Neuronal stem cell (in vitro differentiated cells): ENCODE data around the gene CARS2.
"Not testable (repeated sequence)": the region's sequence is repeated elsewhere in the genome, so short reads cannot be mapped to it uniquely, and the experiment has no call there.

Experiments used
- DNase-seq: peaks from one replicate; pipeline ENCODE4 v3.0.0-alpha.2; 2013; ENCODE audit warnings: low spot score
- H2AFZ ChIP-seq: one replicate; pipeline ENCODE4 v1.6.1; 2013; ENCODE audit warnings: mild to moderate bottlenecking, low read length, inconsistent platforms
- H2AK5ac ChIP-seq: 2 replicates; pipeline ENCODE4 v1.6.1; 2013; ENCODE audit warnings: low read depth, mild to moderate bottlenecking, inconsistent platforms, low read length, moderate library complexity, mixed read lengths
- H2BK120ac ChIP-seq: 2 replicates; pipeline ENCODE4 v1.6.1; 2013; ENCODE audit warnings: low read depth, mild to moderate bottlenecking, inconsistent platforms, low read length, moderate library complexity, mixed read lengths
- H2BK12ac ChIP-seq: one replicate; pipeline ENCODE4 v1.6.1; 2013; ENCODE audit warnings: low read length, inconsistent platforms
- H2BK15ac ChIP-seq: 2 replicates; pipeline ENCODE4 v1.6.1; 2013; ENCODE audit warnings: mild to moderate bottlenecking, low read length, inconsistent platforms, mixed read lengths
- H2BK5ac ChIP-seq: one replicate; pipeline ENCODE4 v1.6.1; 2013; ENCODE audit warnings: inconsistent platforms, mild to moderate bottlenecking, low read length, moderate library complexity
- H3K14ac ChIP-seq: one replicate; pipeline ENCODE4 v1.6.1; 2013; ENCODE audit warnings: low read length, inconsistent platforms
- H3K18ac ChIP-seq: 2 replicates; pipeline ENCODE4 v1.6.1; 2013; ENCODE audit warnings: low read length, inconsistent platforms
- H3K23ac ChIP-seq: 2 replicates; pipeline ENCODE4 v1.6.1; 2013; ENCODE audit warnings: low read depth, mild to moderate bottlenecking, mixed read lengths, low read length, inconsistent platforms; ENCODE audit not compliant: poor library complexity
- H3K27ac ChIP-seq: replicated peaks from 3 replicates; pipeline ENCODE4 v1.5.1; 2013; ENCODE audit warnings: low read length, inconsistent platforms
- H3K27me3 ChIP-seq, 3 experiments: 2 replicates each; pipeline ENCODE4 v1.6.1; 2013; ENCODE audit warnings: low read length in 3 of 3, mild to moderate bottlenecking in 2 of 3, inconsistent platforms in 1 of 3, low read depth in 1 of 3, mixed read lengths in 1 of 3, moderate library complexity in 1 of 3; ENCODE audit not compliant: control insufficient read depth in 3 of 3, insufficient read depth in 3 of 3
- H3K36me3 ChIP-seq, 2 donors: replicated peaks in 1 of 2; 2 replicates each; pipeline ENCODE4 v1.6.1; 2013; ENCODE audit warnings: low read length in 2 of 2; ENCODE audit not compliant: control insufficient read depth in 2 of 2, insufficient read depth in 2 of 2
- H3K4ac ChIP-seq: 2 replicates; pipeline ENCODE4 v1.6.1; 2013; ENCODE audit warnings: inconsistent platforms, mild to moderate bottlenecking, low read length, moderate library complexity
- H3K4me1 ChIP-seq, 2 donors: 1 replicate in 1 of 2; 2 replicates in 1 of 2; pipeline ENCODE4 v1.6.1; 2013; ENCODE audit warnings: low read length in 2 of 2, low read depth in 1 of 2; ENCODE audit not compliant: control insufficient read depth in 2 of 2, insufficient read depth in 1 of 2
- H3K4me2 ChIP-seq: one replicate; pipeline ENCODE4 v1.6.1; 2013; ENCODE audit warnings: mild to moderate bottlenecking, low read length, inconsistent platforms; ENCODE audit not compliant: insufficient read depth, poor library complexity, severe bottlenecking
- H3K4me3 ChIP-seq, 2 donors: 2 replicates each; pipeline ENCODE4 v1.5.1; 2013; ENCODE audit warnings: low read length in 2 of 2, mild to moderate bottlenecking in 2 of 2, inconsistent platforms in 1 of 2, moderate library complexity in 1 of 2
- H3K79me1 ChIP-seq: one replicate; pipeline ENCODE4 v1.6.1; 2013; ENCODE audit warnings: low read depth, mild to moderate bottlenecking, inconsistent platforms, low read length, moderate library complexity
- H3K9ac ChIP-seq: one replicate; pipeline ENCODE4 v1.6.1; 2013; ENCODE audit warnings: mild to moderate bottlenecking, low read depth, low read length, inconsistent platforms; ENCODE audit not compliant: poor library complexity
- H3K9me3 ChIP-seq, 2 donors: replicated peaks in 1 of 2; 2 replicates each; pipeline versions ENCODE3 to v1.6.1; 2013; ENCODE audit warnings: low read length in 2 of 2, mild to moderate bottlenecking in 2 of 2, inconsistent platforms in 1 of 2, low read depth in 1 of 2, mixed read lengths in 1 of 2, moderate library complexity in 1 of 2; ENCODE audit not compliant: control insufficient read depth in 2 of 2, insufficient read depth in 1 of 2
- H4K8ac ChIP-seq: one replicate; pipeline ENCODE4 v1.6.1; 2013; ENCODE audit warnings: low read depth, mild to moderate bottlenecking, inconsistent platforms, low read length, moderate library complexity
- H4K91ac ChIP-seq: one replicate; pipeline ENCODE4 v1.6.1; 2013; ENCODE audit warnings: low read length, low read depth, mild to moderate bottlenecking, inconsistent platforms; ENCODE audit not compliant: poor library complexity
- WGBS, 2 donors: extraction: QIAGEN DNeasy Blood & Tissue Kit; methylation state at CpG; one replicate each; pipeline ENCODE4 v1.1.7; 2013; ENCODE audit warnings: missing lambda C conversion rate in 2 of 2, mixed read lengths in 1 of 2; ENCODE audit not compliant: insufficient read length in 2 of 2, insufficient replicate concordance in 1 of 2; ENCODE audit errors: extremely low coverage in 2 of 2; 5-methylcytosine and 5-hydroxymethylcytosine counted together

Gene CARS2

GRCh38 chr13:110662777-110663443 is 43.0 kb downstream of the CARS2 start:
- peaks cover 40 to 94% of the 10 kb centered on the region in 2 donors for H3K36me3 ChIP-seq

GRCh38 chr13:110662091-110662490 is 43.8 kb downstream of the CARS2 start:
- Histone ChIP-seq H3K9ac (no peak overlapping the region), H3K18ac (no peak overlapping the region), H2BK12ac (no peak overlapping the region), H3K79me1 (no peaks in the 10 kb centered on the region), H2BK120ac (no peak overlapping the region), H3K4me2 (no peak overlapping the region), H3K14ac (no peak overlapping the region), H2BK15ac (no peak overlapping the region), H3K27ac (no peak overlapping the region), H3K27me3 (no peaks in the 10 kb centered on the region), H3K4me1 (no peaks in the 10 kb centered on the region), H2BK5ac (no peak overlapping the region), H2AK5ac (no peak overlapping the region), H3K9me3 (peaks cover 14 to 50% of the 10 kb centered on the region in 2 donors), H2AFZ (no peak overlapping the region), H4K8ac (no peak overlapping the region), H4K91ac (no peak overlapping the region), H3K23ac (peak overlapping the region; percentile 74), H3K4me3 (no peak overlapping the region), H3K4ac (no peak overlapping the region), H3K36me3 (peaks cover 38 to 94% of the 10 kb centered on the region in 2 donors)
- DNase-seq = no peak
- no CpG with 5 or more reads among the region's 25 CpGs for WGBS, 2 donors

More at GRCh38 chr13:110662777-110663443, 43.0 kb downstream of the CARS2 start:
- no peak overlapping the region for H3K27ac ChIP-seq
- no peak overlapping the region for H2AK5ac ChIP-seq
- no peak overlapping the region for H2BK5ac ChIP-seq
- H3K4me2 ChIP-seq = no peak overlapping the region
- no peak overlapping the region for H2BK15ac ChIP-seq
- no CpG with 5 or more reads among the region's 16 CpGs for WGBS, 2 donors
- H3K27me3 ChIP-seq = no peaks in the 10 kb centered on the region
- no peak overlapping the region for H2AFZ ChIP-seq
- H3K9me3 ChIP-seq = peaks cover 14 to 41% of the 10 kb centered on the region in 2 donors
- DNase-seq = no peak
- H4K91ac ChIP-seq = no peak overlapping the region
- no peak overlapping the region for H2BK12ac ChIP-seq
- no peak overlapping the region for H3K9ac ChIP-seq
- no peak overlapping the region for H2BK120ac ChIP-seq
- no peaks in the 10 kb centered on the region for H3K79me1 ChIP-seq
- no peak overlapping the region for H3K18ac ChIP-seq
- H3K14ac ChIP-seq = no peak overlapping the region
- no peak overlapping the region for H3K4me3 ChIP-seq
- no peak overlapping the region for H4K8ac ChIP-seq
- H3K4ac ChIP-seq = no peak overlapping the region
- no peaks in the 10 kb centered on the region for H3K4me1 ChIP-seq
- H3K23ac ChIP-seq = no peak overlapping the region

- Histone ChIP-seq H4K91ac (no peak overlapping the region), H2AK5ac (no peak overlapping the region), H4K8ac (no peak overlapping the region), H3K23ac (no peak overlapping the region), H3K9me3 (peaks cover 14 to 50% of the 10 kb centered on the region in 2 donors), H3K36me3 (peaks cover 34 to 89% of the 10 kb centered on the region in 2 donors), H3K18ac (no peak overlapping the region), H3K9ac (no peak overlapping the region), H3K27me3 (no peaks in the 10 kb centered on the region), H3K27ac (no peak overlapping the region), H3K4me2 (no peak overlapping the region), H2BK15ac (no peak overlapping the region), H2AFZ (no peak overlapping the region), H3K4me1 (no peaks in the 10 kb centered on the region), H2BK120ac (no peak overlapping the region), H3K14ac (no peak overlapping the region), H3K79me1 (no peaks in the 10 kb centered on the region), H3K4me3 (no peak overlapping the region), H3K4ac (no peak overlapping the region), H2BK5ac (no peak overlapping the region), H2BK12ac (no peak overlapping the region)
- no peak for DNase-seq
- WGBS, 2 donors = no CpG with 5 or more reads among the region's 3 CpGs
Observed at GRCh38 chr13:110661256-110661655, 44.7 kb downstream of the CARS2 start.

GRCh38 chr13:110658218-110658911 is 47.6 kb downstream of the CARS2 start:
- H3K4me1 ChIP-seq, H3K4me3 ChIP-seq, H3K79me1 ChIP-seq, H2BK15ac ChIP-seq, H3K4ac ChIP-seq, H2AFZ ChIP-seq, H3K23ac ChIP-seq, H2BK120ac ChIP-seq, H3K27ac ChIP-seq, H3K9ac ChIP-seq, H2BK5ac ChIP-seq, DNase-seq, H2BK12ac ChIP-seq, H3K14ac ChIP-seq, H2AK5ac ChIP-seq, H4K8ac ChIP-seq, H4K91ac ChIP-seq, H3K27me3 ChIP-seq, H3K18ac ChIP-seq, H3K4me2 ChIP-seq: not testable (repeated sequence)
- no CpG with 5 or more reads among the region's 6 CpGs for WGBS, 2 donors
- H3K36me3 ChIP-seq = peaks cover 23 to 84% of the 10 kb centered on the region in 2 donors
- peaks cover 14 to 50% of the 10 kb centered on the region in 2 donors for H3K9me3 ChIP-seq
